Vagina (tissue), 2 donors: ENCODE measurements around the gene BCL7B. TPM values are rescaled to one million over a fixed set of nuclear protein-coding genes. Genes with fewer than 3 reads are reported as not detected.

Experiments
- DNase-seq, 2 donors: peaks; one replicate each; pipeline ENCODE4 v3.0.0-alpha.2; 2017; ENCODE audit errors: extremely low spot score in 2 of 2
- H3K27ac ChIP-seq: fragments of 200-600 bp; sonication (generic); one replicate; pipeline ENCODE4 v1.5.1; 2019
- H3K27me3 ChIP-seq: fragments of 200-600 bp; sonication (generic); one replicate; pipeline ENCODE4 v1.5.1; 2019
- H3K36me3 ChIP-seq, 2 donors: fragments of 200-600 bp; sonication (generic); one replicate each; pipeline ENCODE4 v1.5.1; 2017 to 2019
- H3K4me1 ChIP-seq: fragments of 200-600 bp; sonication (generic); one replicate; pipeline ENCODE4 v1.5.1; 2019
- H3K4me3 ChIP-seq, 2 donors: fragments of 200-600 bp; sonication (generic); 1 replicate in 1 of 2; 2 replicates in 1 of 2; pipeline ENCODE4 v1.5.1; 2016 to 2019
- H3K9me3 ChIP-seq: fragments of 200-600 bp; sonication (generic); one replicate; pipeline ENCODE4 v1.5.1; 2019
- POLR2A ChIP-seq, 2 donors: fragments of 450-650 bp; IDR thresholded peaks; one replicate each; pipeline ENCODE4 v1.6.1; 2017; ENCODE audit warnings: antibody characterized with exemption in 2 of 2, mild to moderate bottlenecking in 2 of 2, moderate library complexity in 2 of 2
- POLR2AphosphoS5 ChIP-seq, 2 donors: sonication (generic); formaldehyde crosslinking; IDR thresholded peaks; one replicate each; pipeline ENCODE4 v1.9.0; 2017; ENCODE audit warnings: antibody characterized with exemption in 2 of 2, mild to moderate bottlenecking in 2 of 2, low read depth in 1 of 2; ENCODE audit not compliant: insufficient read depth in 1 of 2
- intact Hi-C: fragments of 100-400 bp; cut with DNase I; formaldehyde crosslinking; loops from one replicate; pipeline ENCODE4 v1.15.1; 2023
- total RNA-seq: library from RNA; depleted of rRNA; stranded (reverse); fragments of >200 nt; gene quantifications from one replicate; pipeline ENCODE4 v1.2.3, GENCODE V29; 2016
- TF ChIP-seq, protein P1 (sequence below), 3 experiments: fragments of 450-650 bp in 2 of 3; fragments of 200-600 bp in 1 of 3; sonication (generic) in 1 of 3; IDR thresholded peaks; one replicate each; pipeline ENCODE4 v1.5.1; 2017 to 2019; ENCODE audit warnings: antibody characterized with exemption in 3 of 3, mild to moderate bottlenecking in 2 of 3, moderate library complexity in 2 of 3

BCL7B gene
- total RNA-seq, 1 donor from 2014 or later = 57.0 TPM

- peaks cover 0 to 25% of the 10 kb centered on the region in 2 donors for H3K36me3 ChIP-seq
- H3K9me3 ChIP-seq = no peaks in the 10 kb centered on the region
- no peak for DNase-seq
- intact Hi-C loops = no loop called here
- H3K4me1 ChIP-seq = peaks cover 62% of the 10 kb centered on the region
- no peak overlapping the region for H3K27ac ChIP-seq
- H3K4me3 ChIP-seq = no peak overlapping the region
- TF ChIP-seq, protein P1, sequence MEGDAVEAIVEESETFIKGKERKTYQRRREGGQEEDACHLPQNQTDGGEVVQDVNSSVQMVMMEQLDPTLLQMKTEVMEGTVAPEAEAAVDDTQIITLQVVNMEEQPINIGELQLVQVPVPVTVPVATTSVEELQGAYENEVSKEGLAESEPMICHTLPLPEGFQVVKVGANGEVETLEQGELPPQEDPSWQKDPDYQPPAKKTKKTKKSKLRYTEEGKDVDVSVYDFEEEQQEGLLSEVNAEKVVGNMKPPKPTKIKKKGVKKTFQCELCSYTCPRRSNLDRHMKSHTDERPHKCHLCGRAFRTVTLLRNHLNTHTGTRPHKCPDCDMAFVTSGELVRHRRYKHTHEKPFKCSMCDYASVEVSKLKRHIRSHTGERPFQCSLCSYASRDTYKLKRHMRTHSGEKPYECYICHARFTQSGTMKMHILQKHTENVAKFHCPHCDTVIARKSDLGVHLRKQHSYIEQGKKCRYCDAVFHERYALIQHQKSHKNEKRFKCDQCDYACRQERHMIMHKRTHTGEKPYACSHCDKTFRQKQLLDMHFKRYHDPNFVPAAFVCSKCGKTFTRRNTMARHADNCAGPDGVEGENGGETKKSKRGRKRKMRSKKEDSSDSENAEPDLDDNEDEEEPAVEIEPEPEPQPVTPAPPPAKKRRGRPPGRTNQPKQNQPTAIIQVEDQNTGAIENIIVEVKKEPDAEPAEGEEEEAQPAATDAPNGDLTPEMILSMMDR (IDR thresholded peaks at IDR 0.05) = no peak
- no peak for TF ChIP-seq POLR2AphosphoS5 (IDR thresholded peaks at IDR 0.05; ENCODE audit: insufficient read depth in 1 of 2, low read depth in 1 of 2)
- TF ChIP-seq POLR2A (IDR thresholded peaks at IDR 0.05) = no peak
- no peaks in the 10 kb centered on the region for H3K27me3 ChIP-seq
Measured at GRCh38 chr7:73517241-73517995, 40.1 kb downstream of the BCL7B start.

GRCh38 chr7:73515178-73515577 lies 42.3 kb downstream of the BCL7B start:
- intact Hi-C loops = no loop called here
- Histone ChIP-seq H3K36me3 (peaks cover 0 to 38% of the 10 kb centered on the region in 2 donors), H3K27ac (no peak overlapping the region), H3K27me3 (no peaks in the 10 kb centered on the region), H3K4me3 (no peak overlapping the region), H3K9me3 (no peaks in the 10 kb centered on the region), H3K4me1 (peaks cover 57% of the 10 kb centered on the region)
- DNase-seq = no peak
- TF ChIP-seq, protein P1 (IDR thresholded peaks at IDR 0.05) = no peak
- no peak for TF ChIP-seq POLR2A (IDR thresholded peaks at IDR 0.05)
- no peak for TF ChIP-seq POLR2AphosphoS5 (IDR thresholded peaks at IDR 0.05; ENCODE audit: insufficient read depth in 1 of 2, low read depth in 1 of 2)

DNA sequence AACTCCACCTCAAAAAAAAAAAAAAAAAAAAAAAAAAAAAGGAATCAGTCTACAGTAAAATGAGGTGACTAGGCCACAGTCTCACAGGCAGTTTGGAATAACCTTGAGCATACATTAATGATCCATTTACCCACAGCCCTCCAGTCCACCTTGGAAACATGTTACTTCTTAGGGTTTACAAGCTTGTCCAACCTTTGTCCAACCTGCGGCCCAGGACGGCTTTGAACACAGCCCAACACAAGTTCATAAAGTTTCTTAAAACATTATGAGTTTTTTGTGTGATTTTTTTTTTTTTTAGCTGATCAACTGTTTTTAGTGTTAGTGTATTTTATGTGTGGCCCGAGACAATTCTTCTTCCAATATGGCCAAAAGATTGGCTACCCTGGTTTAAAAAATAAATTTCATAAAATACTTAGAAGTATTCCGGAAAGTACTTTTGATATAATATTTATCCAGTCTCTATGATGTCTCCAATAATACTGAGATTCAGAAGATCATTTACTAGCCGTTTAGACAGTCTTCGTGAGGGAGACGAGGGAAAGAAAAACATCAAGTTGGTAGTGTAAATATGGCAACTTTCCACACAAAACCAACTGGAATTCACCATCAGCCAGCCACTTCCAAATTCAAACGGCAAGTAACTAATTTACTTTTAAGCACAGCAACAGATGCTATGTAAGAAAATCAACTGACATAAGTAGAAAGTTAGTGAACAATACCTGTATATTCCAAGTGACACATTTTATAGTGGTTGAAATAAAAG lies 45.3 kb downstream of the BCL7B start:
- Histone ChIP-seq H3K9me3 (no peaks in the 10 kb centered on the region), H3K27me3 (no peaks in the 10 kb centered on the region), H3K4me3 (no peak overlapping the region), H3K4me1 (peaks cover 29% of the 10 kb centered on the region), H3K27ac (no peak overlapping the region), H3K36me3 (peaks cover 0 to 64% of the 10 kb centered on the region in 2 donors)
- no peak for DNase-seq
- intact Hi-C loops = no loop called here
- TF ChIP-seq POLR2A (IDR thresholded peaks at IDR 0.05) (no peak), POLR2AphosphoS5 (IDR thresholded peaks at IDR 0.05; ENCODE audit: insufficient read depth in 1 of 2, low read depth in 1 of 2) (no peak)
- TF ChIP-seq, protein P1 (IDR thresholded peaks at IDR 0.05) = no peak

- no peak overlapping the region for H3K4me3 ChIP-seq
- H3K9me3 ChIP-seq = no peaks in the 10 kb centered on the region
- DNase-seq = no peak
- intact Hi-C loops = no loop called here
- H3K36me3 ChIP-seq = peaks cover 5 to 71% of the 10 kb centered on the region in 2 donors
- TF ChIP-seq, protein P1 (IDR thresholded peaks at IDR 0.05) = no peak
- H3K27ac ChIP-seq = no peak overlapping the region
- no peaks in the 10 kb centered on the region for H3K27me3 ChIP-seq
- peaks cover 17% of the 10 kb centered on the region for H3K4me1 ChIP-seq
Measured at GRCh38 chr7:73509463-73509862, 48.0 kb downstream of the BCL7B start.

DNA sequence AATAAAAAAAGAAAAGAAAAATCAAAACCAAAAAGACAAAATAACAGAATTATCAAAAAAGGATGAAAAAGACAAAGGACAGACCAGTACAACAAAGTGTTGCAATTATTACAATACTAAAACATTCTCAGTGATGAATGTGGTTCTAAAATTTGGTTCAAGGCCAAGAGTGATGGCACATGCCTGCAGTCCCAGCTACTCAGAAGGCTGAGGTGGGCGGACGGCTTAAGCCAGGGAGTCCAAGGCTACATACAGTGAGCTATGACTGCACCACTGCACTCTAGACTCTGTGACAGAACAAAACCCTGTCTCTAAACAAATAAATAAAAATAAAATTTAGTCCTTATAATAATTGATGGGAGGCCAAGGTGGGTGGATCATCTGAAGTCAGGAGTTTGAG lies 49.9 kb downstream of the BCL7B start:
- peaks cover 4% of the 10 kb centered on the region for H3K4me1 ChIP-seq
- DNase-seq = no peak
- no peaks in the 10 kb centered on the region for H3K27me3 ChIP-seq
- intact Hi-C loops = no loop called here
- H3K27ac ChIP-seq = no peak overlapping the region
- H3K4me3 ChIP-seq = no peak overlapping the region
- H3K36me3 ChIP-seq = peaks cover 5 to 76% of the 10 kb centered on the region in 2 donors
- TF ChIP-seq, protein P1 (IDR thresholded peaks at IDR 0.05) = no peak
- no peak for TF ChIP-seq POLR2A (IDR thresholded peaks at IDR 0.05)
- TF ChIP-seq POLR2AphosphoS5 (IDR thresholded peaks at IDR 0.05; ENCODE audit: insufficient read depth in 1 of 2, low read depth in 1 of 2) = no peak
- H3K9me3 ChIP-seq = no peaks in the 10 kb centered on the region
